ENCODE data around the gene BMP5.

The BMP5 gene

DNA sequence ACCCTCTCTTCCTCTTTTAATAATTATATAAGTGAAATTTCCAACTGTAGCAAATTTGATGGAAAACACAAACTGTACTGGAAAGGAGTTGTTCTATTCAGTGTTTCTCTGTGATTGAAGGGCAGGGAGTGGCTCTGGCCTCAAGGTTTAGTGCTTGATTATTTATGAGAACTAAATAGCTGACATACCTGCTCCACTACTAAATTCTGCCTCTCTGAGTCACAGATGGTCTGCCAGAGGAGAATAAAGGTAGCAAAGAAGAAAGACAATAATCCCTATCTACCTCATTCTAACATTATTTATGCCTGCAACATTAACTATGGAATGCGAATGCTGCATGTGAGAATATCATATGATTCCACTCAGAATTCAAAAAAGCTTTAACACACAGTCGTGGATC is 9.3 kb downstream of the BMP5 start:
- no peaks in the 10 kb centered on the region for H3K27me3 ChIP-seq (ENCODE audit: low read depth, low read length)
- TF ChIP-seq, protein P1, sequence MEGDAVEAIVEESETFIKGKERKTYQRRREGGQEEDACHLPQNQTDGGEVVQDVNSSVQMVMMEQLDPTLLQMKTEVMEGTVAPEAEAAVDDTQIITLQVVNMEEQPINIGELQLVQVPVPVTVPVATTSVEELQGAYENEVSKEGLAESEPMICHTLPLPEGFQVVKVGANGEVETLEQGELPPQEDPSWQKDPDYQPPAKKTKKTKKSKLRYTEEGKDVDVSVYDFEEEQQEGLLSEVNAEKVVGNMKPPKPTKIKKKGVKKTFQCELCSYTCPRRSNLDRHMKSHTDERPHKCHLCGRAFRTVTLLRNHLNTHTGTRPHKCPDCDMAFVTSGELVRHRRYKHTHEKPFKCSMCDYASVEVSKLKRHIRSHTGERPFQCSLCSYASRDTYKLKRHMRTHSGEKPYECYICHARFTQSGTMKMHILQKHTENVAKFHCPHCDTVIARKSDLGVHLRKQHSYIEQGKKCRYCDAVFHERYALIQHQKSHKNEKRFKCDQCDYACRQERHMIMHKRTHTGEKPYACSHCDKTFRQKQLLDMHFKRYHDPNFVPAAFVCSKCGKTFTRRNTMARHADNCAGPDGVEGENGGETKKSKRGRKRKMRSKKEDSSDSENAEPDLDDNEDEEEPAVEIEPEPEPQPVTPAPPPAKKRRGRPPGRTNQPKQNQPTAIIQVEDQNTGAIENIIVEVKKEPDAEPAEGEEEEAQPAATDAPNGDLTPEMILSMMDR (IDR thresholded peaks at IDR 0.05; ENCODE audit: low read depth, low read length), result no peak
- no peak for TF ChIP-seq EZH2phosphoT487 (IDR thresholded peaks at IDR 0.05; ENCODE audit: low read depth)
- no peaks in the 10 kb centered on the region for H3K79me2 ChIP-seq (ENCODE audit: low read length)
- no peaks in the 10 kb centered on the region for H4K20me1 ChIP-seq (ENCODE audit: insufficient read depth, low read length)
- no peak overlapping the region for H3K27ac ChIP-seq (ENCODE audit: low read length)
- H2AFZ ChIP-seq (ENCODE audit: low read depth, low read length), result no peak overlapping the region
- H3K4me3 ChIP-seq (ENCODE audit: low read length), result no peak overlapping the region
- no peaks in the 10 kb centered on the region for H3K36me3 ChIP-seq (replicated peaks; ENCODE audit: low read depth, low read length)
- H3K9me3 ChIP-seq (ENCODE audit: insufficient read depth, low read length), result no peaks in the 10 kb centered on the region
- H3K4me2 ChIP-seq (ENCODE audit: low read length), result no peak overlapping the region
- peaks cover 27% of the 10 kb centered on the region for H3K4me1 ChIP-seq (ENCODE audit: low read length)
- H3K9ac ChIP-seq (ENCODE audit: low read length), result no peak overlapping the region

DNA sequence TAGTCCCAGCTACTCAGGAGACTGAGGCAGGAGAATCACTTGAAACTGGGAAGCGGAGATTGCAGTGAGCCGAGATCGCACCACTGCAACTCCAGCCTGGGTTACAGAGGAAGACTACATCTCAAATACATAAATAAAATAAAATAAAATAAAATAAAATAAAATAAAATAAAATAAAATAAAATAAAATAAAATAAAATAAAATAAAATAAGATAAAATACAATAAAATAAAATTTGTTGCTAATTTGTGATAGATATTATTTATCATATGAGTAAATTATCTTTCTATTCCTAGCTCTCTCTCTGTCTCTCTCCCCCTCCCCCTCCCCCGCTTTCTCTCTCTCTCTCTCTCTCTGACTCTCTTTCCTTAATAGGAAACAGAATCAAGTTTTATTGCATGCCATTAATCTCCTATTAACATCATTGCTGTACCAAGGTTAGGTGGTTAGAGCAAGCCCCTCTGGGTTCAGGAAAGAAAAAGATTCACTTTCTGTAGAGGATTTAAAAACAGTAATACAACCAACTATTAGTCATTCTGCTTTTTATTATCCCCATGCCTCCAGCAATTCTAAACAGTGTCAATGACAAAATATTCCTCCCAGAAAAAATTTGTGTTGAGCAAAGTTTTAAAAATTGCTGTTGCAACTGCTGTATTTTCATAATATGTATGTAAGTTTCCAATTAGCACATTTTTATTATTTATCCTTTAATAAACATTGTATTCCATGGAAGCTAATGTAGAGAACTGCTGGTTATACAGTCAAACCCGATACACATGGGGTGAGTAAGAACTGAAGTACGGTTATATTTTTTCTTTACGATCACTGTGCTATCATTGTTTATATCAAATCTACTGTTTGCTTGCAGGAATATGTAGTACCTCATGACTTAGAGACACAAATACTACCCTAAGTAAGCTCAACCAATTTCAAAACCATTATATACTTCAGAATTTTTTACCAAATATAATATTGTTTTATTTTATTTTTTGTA is 22.1 kb downstream of the BMP5 start:
- Histone ChIP-seq H3K27ac (ENCODE audit: low read length) (no peak overlapping the region), H3K27me3 (ENCODE audit: low read depth, low read length) (no peaks in the 10 kb centered on the region), H2AFZ (ENCODE audit: low read depth, low read length) (no peak overlapping the region)

DNA sequence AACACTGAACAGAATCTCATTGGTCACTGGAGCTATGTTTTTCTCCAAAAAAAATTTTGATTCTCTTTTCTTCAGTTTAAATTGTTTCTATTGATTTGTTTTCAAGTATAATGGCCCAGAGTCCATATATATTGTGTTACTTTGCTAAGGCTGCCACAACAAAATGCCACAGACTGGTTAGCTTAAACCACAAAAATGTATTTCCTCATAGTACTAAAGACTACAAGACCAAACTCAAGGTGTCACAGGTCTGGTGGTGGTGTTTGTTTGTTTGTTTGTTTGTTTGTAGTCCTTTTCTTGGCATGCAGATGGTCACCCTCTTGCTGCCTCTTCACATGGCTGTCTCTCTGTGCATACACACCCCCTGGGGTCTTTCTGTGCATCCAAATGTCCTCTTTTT is 34.0 kb downstream of the BMP5 start:
- Histone ChIP-seq H3K4me2 (ENCODE audit: low read length) (no peak overlapping the region), H3K4me3 (ENCODE audit: low read length) (no peak overlapping the region), H4K20me1 (ENCODE audit: insufficient read depth, low read length) (no peaks in the 10 kb centered on the region), H3K27ac (ENCODE audit: low read length) (no peak overlapping the region), H2AFZ (ENCODE audit: low read depth, low read length) (no peak overlapping the region), H3K79me2 (ENCODE audit: low read length) (no peaks in the 10 kb centered on the region), H3K9me3 (ENCODE audit: insufficient read depth, low read length) (no peaks in the 10 kb centered on the region; the same call in 1 of the 2 replicates), H3K4me1 (ENCODE audit: low read length) (no peaks in the 10 kb centered on the region), H3K36me3 (replicated peaks; ENCODE audit: low read depth, low read length) (no peaks in the 10 kb centered on the region), H3K9ac (ENCODE audit: low read length) (no peak overlapping the region), H3K27me3 (ENCODE audit: low read depth, low read length) (no peaks in the 10 kb centered on the region)
- TF ChIP-seq EZH2phosphoT487 (IDR thresholded peaks at IDR 0.05; ENCODE audit: low read depth), result no peak
- TF ChIP-seq, protein P1 (IDR thresholded peaks at IDR 0.05; ENCODE audit: low read depth, low read length), result no peak

More for the DNA sequence above, 22.1 kb downstream of the BMP5 start:
- no peak overlapping the region for H3K4me3 ChIP-seq (ENCODE audit: low read length)
- H3K4me2 ChIP-seq (ENCODE audit: low read length), result no peak overlapping the region
- no peaks in the 10 kb centered on the region for H4K20me1 ChIP-seq (ENCODE audit: insufficient read depth, low read length)
- no peaks in the 10 kb centered on the region for H3K36me3 ChIP-seq (replicated peaks; ENCODE audit: low read depth, low read length)
- no peaks in the 10 kb centered on the region for H3K4me1 ChIP-seq (ENCODE audit: low read length)
- no peaks in the 10 kb centered on the region for H3K79me2 ChIP-seq (ENCODE audit: low read length)
- H3K9me3 ChIP-seq (ENCODE audit: insufficient read depth, low read length), result no peaks in the 10 kb centered on the region
- no peak overlapping the region for H3K9ac ChIP-seq (ENCODE audit: low read length)
- TF ChIP-seq, protein P1 (IDR thresholded peaks at IDR 0.05; ENCODE audit: low read depth, low read length), result no peak
- TF ChIP-seq EZH2phosphoT487 (IDR thresholded peaks at IDR 0.05; ENCODE audit: low read depth), result no peak

DNA sequence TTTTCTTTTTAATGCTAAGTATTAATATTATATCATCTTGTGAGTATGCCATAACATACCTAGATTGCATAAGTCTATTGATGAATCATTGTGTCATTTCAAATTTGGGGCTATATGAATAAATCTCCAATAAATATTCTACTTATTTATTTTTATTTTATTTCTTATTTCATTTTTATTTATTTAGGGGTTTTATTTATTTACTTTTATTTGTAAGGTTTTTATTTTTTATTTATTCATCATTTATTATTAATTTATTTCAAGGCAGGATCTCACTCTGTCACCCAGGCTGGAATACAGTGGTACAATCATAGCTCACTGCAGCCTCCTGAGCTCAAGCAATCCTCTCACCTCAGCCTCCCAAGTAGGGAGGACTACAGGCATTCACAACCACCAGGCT is 36.3 kb downstream of the BMP5 start:
- Histone ChIP-seq H3K36me3 (replicated peaks; ENCODE audit: low read depth, low read length) (no peaks in the 10 kb centered on the region), H3K4me3 (ENCODE audit: low read length) (no peak overlapping the region)

More for the DNA sequence above, 36.3 kb downstream of the BMP5 start:
- H3K4me1 ChIP-seq (ENCODE audit: low read length), result no peaks in the 10 kb centered on the region
- H3K79me2 ChIP-seq (ENCODE audit: low read length), result no peaks in the 10 kb centered on the region
- H3K27ac ChIP-seq (ENCODE audit: low read length), result no peak overlapping the region
- no peaks in the 10 kb centered on the region for H3K27me3 ChIP-seq (ENCODE audit: low read depth, low read length)
- H2AFZ ChIP-seq (ENCODE audit: low read depth, low read length), result no peak overlapping the region
- no peak overlapping the region for H3K9ac ChIP-seq (ENCODE audit: low read length)
- H4K20me1 ChIP-seq (ENCODE audit: insufficient read depth, low read length), result no peaks in the 10 kb centered on the region
- no peak for TF ChIP-seq EZH2phosphoT487 (IDR thresholded peaks at IDR 0.05; ENCODE audit: low read depth)
- TF ChIP-seq, protein P1 (IDR thresholded peaks at IDR 0.05; ENCODE audit: low read depth, low read length), result no peak
- H3K4me2 ChIP-seq (ENCODE audit: low read length), result no peak overlapping the region
- no peaks in the 10 kb centered on the region; the same call in 1 of the 2 replicates for H3K9me3 ChIP-seq (ENCODE audit: insufficient read depth, low read length)
